DOHH2 (cell line): Measurements from ENCODE around the gene NAV2.

Experiments
- CTCF ChIP-seq: fragments of 200-600 bp; sonication (generic); IDR thresholded peaks from one replicate; pipeline ENCODE4 v1.5.1; 2014; ENCODE audit warnings: antibody characterized with exemption, mild to moderate bottlenecking, low read depth, low read length; ENCODE audit not compliant: poor library complexity, severe bottlenecking
- EZH2phosphoT487 ChIP-seq: fragments of 200-600 bp; sonication (generic); IDR thresholded peaks from 2 replicates; pipeline ENCODE4 v1.6.1; 2017; ENCODE audit warnings: borderline replicate concordance, mild to moderate bottlenecking, antibody characterized with exemption, low read length, moderate library complexity, mixed read lengths

- TF ChIP-seq CTCF (no peak), EZH2phosphoT487 (no peak)
These were observed 270.3 kb downstream of the NAV2 start for GRCh38 chr11:19982774-19983495.
